Calu3 (cell line): ENCODE measurements around the gene PAX6. TPM values are rescaled to one million over a fixed set of nuclear protein-coding genes. Genes with fewer than 3 reads are reported as not detected.

Source experiments
- BruUV-seq: library from RNA; stranded (reverse); fragments of 400-500 nt; replicated peaks from 2 replicates; lab custom pipeline; 2021; lab: Mats Ljungman, UMichigan
- CTCF ChIA-PET: fragments of 300-600 bp; sonication (Branson Sonifier 250); formaldehyde crosslinking; loops from one replicate; lab custom pipeline; 2022; ENCODE audit warnings: antibody characterized with exemption; lab: Charles Lee
- DNase-seq: peaks from one replicate; pipeline ENCODE4 v3.0.0; 2022
- H3K27ac Mint-ChIP-seq: one replicate; pipeline ENCODE4 v1.8.0; 2022; ENCODE audit warnings: mixed read lengths; ENCODE audit not compliant: unreplicated experiment
- H3K27me3 Mint-ChIP-seq: one replicate; pipeline ENCODE4 v1.8.0; 2022; ENCODE audit warnings: mixed read lengths; ENCODE audit not compliant: unreplicated experiment
- H3K36me3 Mint-ChIP-seq: one replicate; pipeline ENCODE4 v1.8.0; 2022; ENCODE audit warnings: mild to moderate bottlenecking, moderate library complexity, mixed read lengths; ENCODE audit not compliant: insufficient read depth, unreplicated experiment
- H3K4me1 Mint-ChIP-seq: one replicate; pipeline ENCODE4 v1.8.0; 2022; ENCODE audit warnings: mild to moderate bottlenecking, low read depth, mixed read lengths; ENCODE audit not compliant: unreplicated experiment
- H3K4me3 Mint-ChIP-seq: one replicate; pipeline ENCODE4 v1.8.0; 2022; ENCODE audit warnings: mild to moderate bottlenecking, low read depth, moderate library complexity, mixed read lengths; ENCODE audit not compliant: unreplicated experiment
- H3K9me3 Mint-ChIP-seq: one replicate; pipeline ENCODE4 v1.8.0; 2022; ENCODE audit warnings: low read depth, mixed read lengths; ENCODE audit not compliant: unreplicated experiment
- intact Hi-C: fragments of 100-400 bp; cut with micrococcal nuclease; formaldehyde crosslinking; loops from one replicate; pipeline ENCODE4 v1.10.0; 2022; ENCODE audit not compliant: unreplicated experiment
- total RNA-seq: library from RNA; stranded (reverse); gene quantifications from 2 replicates; pipeline ENCODE4 v1.2.3, GENCODE V29; 2022
- TF ChIP-seq, protein P1 (sequence below): fragments of 200-600 bp; IDR thresholded peaks from one replicate; pipeline ENCODE4 v1.8.0; 2022; ENCODE audit warnings: antibody characterized with exemption; ENCODE audit not compliant: unreplicated experiment

Gene PAX6
- total RNA-seq, 1 experiment from 2014 or later, result 0.87 TPM

DNA sequence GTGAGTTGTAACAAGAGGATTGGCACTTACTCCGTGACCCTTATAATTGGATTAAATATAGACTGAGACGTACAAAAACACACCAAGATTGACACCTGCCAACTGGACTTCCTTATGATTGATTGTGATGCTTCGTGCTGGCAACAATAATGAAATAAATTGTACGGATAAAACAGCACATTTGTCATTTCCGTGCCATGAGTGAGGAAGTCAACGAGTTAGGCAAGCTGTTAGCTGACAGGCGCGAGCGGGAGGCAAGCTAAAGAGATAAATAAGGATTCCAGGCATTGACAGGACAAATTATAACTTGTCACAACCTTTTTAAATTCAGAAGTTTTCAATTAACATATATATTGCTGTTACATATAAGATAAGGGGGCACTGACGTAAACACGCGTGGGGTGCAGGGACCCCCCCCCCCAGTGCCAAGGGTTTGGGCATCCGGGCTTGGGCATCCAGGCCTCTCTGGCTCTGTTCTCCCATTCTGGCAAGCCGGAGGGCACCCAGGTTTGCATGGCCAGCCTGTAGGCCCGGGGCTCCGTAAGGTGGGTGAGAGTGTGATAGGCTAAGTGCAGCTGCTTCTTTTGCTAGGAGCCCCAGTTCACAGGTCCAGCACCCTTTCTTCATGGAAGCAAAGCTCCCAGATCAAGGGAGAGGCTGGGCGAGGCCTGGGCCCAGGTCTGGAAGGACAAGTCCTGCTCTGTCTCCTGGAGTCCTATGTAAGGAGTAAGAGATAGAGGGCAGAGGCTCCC, 11.2 kb upstream of the PAX6 start:
- TF ChIP-seq, protein P1, sequence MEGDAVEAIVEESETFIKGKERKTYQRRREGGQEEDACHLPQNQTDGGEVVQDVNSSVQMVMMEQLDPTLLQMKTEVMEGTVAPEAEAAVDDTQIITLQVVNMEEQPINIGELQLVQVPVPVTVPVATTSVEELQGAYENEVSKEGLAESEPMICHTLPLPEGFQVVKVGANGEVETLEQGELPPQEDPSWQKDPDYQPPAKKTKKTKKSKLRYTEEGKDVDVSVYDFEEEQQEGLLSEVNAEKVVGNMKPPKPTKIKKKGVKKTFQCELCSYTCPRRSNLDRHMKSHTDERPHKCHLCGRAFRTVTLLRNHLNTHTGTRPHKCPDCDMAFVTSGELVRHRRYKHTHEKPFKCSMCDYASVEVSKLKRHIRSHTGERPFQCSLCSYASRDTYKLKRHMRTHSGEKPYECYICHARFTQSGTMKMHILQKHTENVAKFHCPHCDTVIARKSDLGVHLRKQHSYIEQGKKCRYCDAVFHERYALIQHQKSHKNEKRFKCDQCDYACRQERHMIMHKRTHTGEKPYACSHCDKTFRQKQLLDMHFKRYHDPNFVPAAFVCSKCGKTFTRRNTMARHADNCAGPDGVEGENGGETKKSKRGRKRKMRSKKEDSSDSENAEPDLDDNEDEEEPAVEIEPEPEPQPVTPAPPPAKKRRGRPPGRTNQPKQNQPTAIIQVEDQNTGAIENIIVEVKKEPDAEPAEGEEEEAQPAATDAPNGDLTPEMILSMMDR, result no peak
- Mint-ChIP-seq H3K4me1 (no peaks in the 10 kb centered on the region), H3K9me3 (no peaks in the 10 kb centered on the region), H3K4me3 (no peak overlapping the region), H3K27me3 (peaks cover 86% of the 10 kb centered on the region), H3K27ac (no peak overlapping the region), H3K36me3 (no peaks in the 10 kb centered on the region)
- DNase-seq, result no peak
- intact Hi-C loops, result no loop called here
- CTCF ChIA-PET, result no interaction called here
- no TSS peak for BruUV-seq

DNA sequence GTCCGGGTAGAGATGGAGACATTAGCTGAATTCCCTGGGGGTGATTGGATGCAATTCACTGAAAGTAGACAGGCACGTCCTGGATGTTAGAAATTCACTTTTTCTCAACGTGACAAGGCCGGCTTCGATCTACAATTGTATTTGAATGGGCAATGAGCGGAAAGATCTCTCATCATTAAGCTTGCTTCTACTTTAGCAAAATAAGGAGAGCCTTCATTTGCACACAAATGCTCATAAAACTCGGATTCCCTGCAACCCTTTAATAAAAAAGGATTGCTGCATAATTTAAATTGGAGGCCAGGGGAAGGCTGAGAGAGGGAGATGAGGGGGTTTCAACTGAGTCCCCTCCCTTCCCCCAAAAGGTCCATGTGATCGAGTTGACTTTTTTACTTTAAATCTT, 10.6 kb upstream of the PAX6 start:
- Mint-ChIP-seq H3K27me3 (peaks cover 86% of the 10 kb centered on the region), H3K27ac (no peak overlapping the region), H3K4me1 (no peaks in the 10 kb centered on the region), H3K9me3 (no peaks in the 10 kb centered on the region), H3K4me3 (no peak overlapping the region), H3K36me3 (no peaks in the 10 kb centered on the region)
- BruUV-seq, result no TSS peak
- CTCF ChIA-PET, result no interaction called here
- intact Hi-C loops, result no loop called here
- TF ChIP-seq, protein P1, result no peak
- DNase-seq, result no peak

DNA sequence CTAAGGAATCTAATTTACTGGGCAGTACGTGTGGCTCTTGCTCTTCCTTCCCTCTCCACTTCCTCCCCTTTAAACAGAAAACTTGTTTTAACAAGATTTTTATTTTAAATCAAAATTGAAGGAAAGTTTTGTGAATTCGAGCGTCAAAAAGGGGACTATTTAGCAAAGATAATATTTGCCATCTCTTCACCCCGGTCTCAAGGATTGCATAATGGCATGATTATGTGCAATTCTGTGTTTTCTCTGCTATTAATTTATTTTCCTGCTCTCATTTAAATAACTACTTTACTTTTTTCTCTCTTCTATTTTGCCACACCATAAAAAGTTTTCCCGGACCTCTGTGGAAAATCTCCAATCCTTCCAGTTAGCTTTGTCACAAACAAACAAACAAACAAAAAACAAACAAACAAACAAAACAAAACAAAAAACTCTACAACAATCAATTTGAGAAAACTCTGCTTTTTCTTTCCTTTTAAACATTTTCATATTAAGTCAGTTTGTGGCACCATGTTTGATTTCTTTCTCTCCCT, 10.2 kb upstream of the PAX6 start:
- H3K4me1 Mint-ChIP-seq, result peaks cover 3% of the 10 kb centered on the region
- H3K9me3 Mint-ChIP-seq, result no peaks in the 10 kb centered on the region
- intact Hi-C loops, result no loop called here
- TF ChIP-seq, protein P1, result no peak
- CTCF ChIA-PET, result no interaction called here
- H3K27me3 Mint-ChIP-seq, result peaks cover 86% of the 10 kb centered on the region
- no peak overlapping the region for H3K27ac Mint-ChIP-seq
- no peak for DNase-seq
- no peaks in the 10 kb centered on the region for H3K36me3 Mint-ChIP-seq
- no peak overlapping the region for H3K4me3 Mint-ChIP-seq
- BruUV-seq, result no TSS peak

DNA sequence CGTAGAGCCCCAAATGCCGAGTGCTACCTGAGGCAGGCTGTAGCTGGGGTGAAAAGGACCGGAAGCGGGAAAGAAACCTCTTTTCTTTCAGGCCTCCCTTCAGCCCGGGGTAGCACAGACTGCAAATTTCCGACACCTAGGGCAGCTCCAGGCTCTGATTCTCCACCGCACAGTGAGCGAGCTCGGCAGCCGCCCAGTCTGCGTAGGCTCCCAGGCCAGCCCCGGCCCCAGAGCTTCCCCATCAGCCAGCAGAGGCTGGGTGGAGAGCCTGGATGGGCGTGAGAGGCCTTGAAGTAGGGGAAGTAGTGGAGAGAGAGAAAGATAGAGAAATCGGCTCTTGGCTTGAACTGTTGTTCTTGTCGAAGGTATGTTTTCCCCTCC, 9.3 kb upstream of the PAX6 start:
- DNase-seq, result no peak
- Mint-ChIP-seq H3K4me3 (no peak overlapping the region), H3K27me3 (peaks cover 86% of the 10 kb centered on the region), H3K27ac (no peak overlapping the region), H3K36me3 (no peaks in the 10 kb centered on the region), H3K4me1 (peaks cover 9% of the 10 kb centered on the region), H3K9me3 (no peaks in the 10 kb centered on the region)
- no TSS peak for BruUV-seq
- intact Hi-C loops, result no loop called here
- TF ChIP-seq, protein P1, result no peak
- CTCF ChIA-PET, result no interaction called here
